Measurements from ENCODE around the gene KCNE3.

- no peak for TF ChIP-seq CTCF (IDR thresholded peaks at IDR 0.05; ENCODE audit: low read depth, low read length)
- TF ChIP-seq EZH2phosphoT487 (IDR thresholded peaks at IDR 0.05; ENCODE audit: low read depth): no peak
Observed at GRCh38 chr11:74459584-74459983, 7.8 kb downstream of the KCNE3 start.
